Stimulated activated effector memory CD8-positive, alpha-beta T cell treated with anti-CD3 and anti-CD28 coated beads, Interleukin-12 subunit alpha, Interleukin-12 subunit beta, amount 100 ng/mL, for 72 hours (primary cell): ENCODE results near the gene CORO2A.

Experiments used
- ATAC-seq: fragments of 150-1000 bp; cut with Tn5 transposase; 2 replicates; pipeline ENCODE4 v1.10.0; 2021
- DNase-seq, 2 donors: peaks; one replicate each; pipeline ENCODE4 v3.0.0; 2021 to 2022; ENCODE audit warnings: low spot score in 2 of 2
- H3K27ac Mint-ChIP-seq: one replicate; pipeline ENCODE4 v1.8.0; 2022; ENCODE audit warnings: mild to moderate bottlenecking, mixed read lengths
- H3K36me3 Mint-ChIP-seq: one replicate; pipeline ENCODE4 v1.8.0; 2022; ENCODE audit warnings: mild to moderate bottlenecking, mixed read lengths
- H3K4me1 Mint-ChIP-seq: one replicate; pipeline ENCODE4 v1.8.0; 2022; ENCODE audit warnings: mixed read lengths
- H3K4me3 Mint-ChIP-seq: one replicate; pipeline ENCODE4 v1.8.0; 2022; ENCODE audit warnings: mild to moderate bottlenecking, mixed read lengths
- H3K9me3 Mint-ChIP-seq: one replicate; pipeline ENCODE4 v1.8.0; 2022; ENCODE audit warnings: mixed read lengths

The CORO2A gene

GRCh38 chr9:98226957-98227356 is 34.5 kb upstream of the CORO2A start:
- Mint-ChIP-seq H3K4me1 (peaks cover 6% of the 10 kb centered on the region), H3K36me3 (peaks cover 10% of the 10 kb centered on the region), H3K27ac (peak overlapping the region; percentile 40), H3K9me3 (no peaks in the 10 kb centered on the region), H3K4me3 (no peak overlapping the region)
- ATAC-seq (no peak), DNase-seq (no peak)

GRCh38 chr9:98226516-98226915 is 34.1 kb upstream of the CORO2A start:
- peak overlapping the region; percentile 40 for H3K27ac Mint-ChIP-seq
- no peaks in the 10 kb centered on the region for H3K9me3 Mint-ChIP-seq
- DNase-seq (no peak), ATAC-seq (no peak)
- peaks cover 10% of the 10 kb centered on the region for H3K36me3 Mint-ChIP-seq
- no peak overlapping the region for H3K4me3 Mint-ChIP-seq
- H3K4me1 Mint-ChIP-seq: peaks cover 6% of the 10 kb centered on the region

GRCh38 chr9:98225015-98225442 is 32.6 kb upstream of the CORO2A start:
- Mint-ChIP-seq H3K9me3 (no peaks in the 10 kb centered on the region), H3K4me1 (peaks cover 6% of the 10 kb centered on the region), H3K4me3 (no peak overlapping the region), H3K27ac (no peak overlapping the region), H3K36me3 (peaks cover 6% of the 10 kb centered on the region)
- DNase-seq (no peak), ATAC-seq (no peak)

GRCh38 chr9:98222885-98223691 is 30.7 kb upstream of the CORO2A start:
- ATAC-seq (no peak), DNase-seq (no peak)
- no peak overlapping the region for H3K4me3 Mint-ChIP-seq
- no peaks in the 10 kb centered on the region for H3K9me3 Mint-ChIP-seq
- H3K27ac Mint-ChIP-seq: peak overlapping the region; percentile 39
- peaks cover 6% of the 10 kb centered on the region for H3K4me1 Mint-ChIP-seq
- H3K36me3 Mint-ChIP-seq: no peaks in the 10 kb centered on the region

- H3K27ac Mint-ChIP-seq: no peak overlapping the region
Observed at GRCh38 chr9:98220911-98221310, 28.5 kb upstream of the CORO2A start.

GRCh38 chr9:98219794-98220370 is 27.4 kb upstream of the CORO2A start:
- Mint-ChIP-seq H3K27ac (no peak overlapping the region), H3K4me1 (peaks cover 6% of the 10 kb centered on the region), H3K9me3 (no peaks in the 10 kb centered on the region), H3K4me3 (no peak overlapping the region), H3K36me3 (no peaks in the 10 kb centered on the region)
- DNase-seq (no peak), ATAC-seq (no peak)

More at GRCh38 chr9:98220911-98221310, 28.5 kb upstream of the CORO2A start:
- H3K4me1 Mint-ChIP-seq: peaks cover 6% of the 10 kb centered on the region
- no peak for DNase-seq
- H3K36me3 Mint-ChIP-seq: no peaks in the 10 kb centered on the region
- no peak overlapping the region for H3K4me3 Mint-ChIP-seq
- H3K9me3 Mint-ChIP-seq: no peaks in the 10 kb centered on the region
- ATAC-seq: no peak

- Mint-ChIP-seq H3K4me3 (no peak overlapping the region), H3K27ac (no peak overlapping the region), H3K9me3 (no peaks in the 10 kb centered on the region), H3K4me1 (peaks cover 6% of the 10 kb centered on the region), H3K36me3 (no peaks in the 10 kb centered on the region)
- DNase-seq: no peak
- ATAC-seq: no peak
Observed at GRCh38 chr9:98219364-98219716, 26.9 kb upstream of the CORO2A start.

GRCh38 chr9:98218562-98219363 is 26.3 kb upstream of the CORO2A start:
- no peak for DNase-seq
- Mint-ChIP-seq H3K4me3 (no peak overlapping the region), H3K4me1 (peaks cover 6% of the 10 kb centered on the region), H3K9me3 (no peaks in the 10 kb centered on the region), H3K27ac (no peak overlapping the region), H3K36me3 (no peaks in the 10 kb centered on the region)
- ATAC-seq: no peak

GRCh38 chr9:98217255-98217654 is 24.8 kb upstream of the CORO2A start:
- Mint-ChIP-seq H3K36me3 (no peaks in the 10 kb centered on the region), H3K4me1 (no peaks in the 10 kb centered on the region), H3K4me3 (no peak overlapping the region), H3K27ac (no peak overlapping the region), H3K9me3 (no peaks in the 10 kb centered on the region)
- ATAC-seq (no peak), DNase-seq (no peak)

- H3K9me3 Mint-ChIP-seq: no peaks in the 10 kb centered on the region
- H3K4me3 Mint-ChIP-seq: no peak overlapping the region
- ATAC-seq: no peak
- H3K4me1 Mint-ChIP-seq: no peaks in the 10 kb centered on the region
- no peak overlapping the region for H3K27ac Mint-ChIP-seq
- no peaks in the 10 kb centered on the region for H3K36me3 Mint-ChIP-seq
- DNase-seq: no peak
Observed at GRCh38 chr9:98216391-98216790, 24.0 kb upstream of the CORO2A start.

GRCh38 chr9:98215821-98216220 is 23.4 kb upstream of the CORO2A start:
- DNase-seq (no peak), ATAC-seq (no peak)
- no peaks in the 10 kb centered on the region for H3K4me1 Mint-ChIP-seq

GRCh38 chr9:98215271-98215670 is 22.8 kb upstream of the CORO2A start:
- H3K27ac Mint-ChIP-seq: no peak overlapping the region
- H3K36me3 Mint-ChIP-seq: no peaks in the 10 kb centered on the region
- no peaks in the 10 kb centered on the region for H3K9me3 Mint-ChIP-seq
- H3K4me3 Mint-ChIP-seq: no peak overlapping the region
- no peak for ATAC-seq
- DNase-seq: no peak
- H3K4me1 Mint-ChIP-seq: no peaks in the 10 kb centered on the region

More at GRCh38 chr9:98215821-98216220, 23.4 kb upstream of the CORO2A start:
- Mint-ChIP-seq H3K27ac (no peak overlapping the region), H3K36me3 (no peaks in the 10 kb centered on the region), H3K9me3 (no peaks in the 10 kb centered on the region), H3K4me3 (no peak overlapping the region)

- DNase-seq (no peak), ATAC-seq (no peak)
- no peak overlapping the region for H3K27ac Mint-ChIP-seq
- H3K36me3 Mint-ChIP-seq: no peaks in the 10 kb centered on the region
- H3K4me1 Mint-ChIP-seq: no peaks in the 10 kb centered on the region
- no peak overlapping the region for H3K4me3 Mint-ChIP-seq
- no peaks in the 10 kb centered on the region for H3K9me3 Mint-ChIP-seq
Observed at GRCh38 chr9:98214811-98215210, 22.4 kb upstream of the CORO2A start.

GRCh38 chr9:98211260-98211659 is 18.8 kb upstream of the CORO2A start:
- H3K4me3 Mint-ChIP-seq: no peak overlapping the region
- no peaks in the 10 kb centered on the region for H3K4me1 Mint-ChIP-seq
- peak overlapping the region; percentile 26 for H3K27ac Mint-ChIP-seq
- H3K9me3 Mint-ChIP-seq: no peaks in the 10 kb centered on the region
- ATAC-seq: no peak
- no peak for DNase-seq
- H3K36me3 Mint-ChIP-seq: no peaks in the 10 kb centered on the region

- H3K36me3 Mint-ChIP-seq: no peaks in the 10 kb centered on the region
- DNase-seq (no peak), ATAC-seq (no peak)
- H3K4me1 Mint-ChIP-seq: no peaks in the 10 kb centered on the region
- no peaks in the 10 kb centered on the region for H3K9me3 Mint-ChIP-seq
- H3K4me3 Mint-ChIP-seq: no peak overlapping the region
- H3K27ac Mint-ChIP-seq: no peak overlapping the region
Observed at GRCh38 chr9:98210435-98210834, 18.0 kb upstream of the CORO2A start.

GRCh38 chr9:98209530-98209929 is 17.1 kb upstream of the CORO2A start:
- Mint-ChIP-seq H3K36me3 (no peaks in the 10 kb centered on the region), H3K27ac (no peak overlapping the region), H3K4me1 (no peaks in the 10 kb centered on the region), H3K9me3 (no peaks in the 10 kb centered on the region), H3K4me3 (no peak overlapping the region)
- DNase-seq: no peak
- no peak for ATAC-seq
